Peyer's patch (tissue), 4 donors: ENCODE measurements around the gene SPEF1.

Experiments
- CTCF ChIP-seq, 6 experiments: fragments of 450-650 bp in 4 of 6; fragments of 200-600 bp in 2 of 6; sonication (generic) in 1 of 6; IDR thresholded peaks; one replicate each; pipeline ENCODE4 v1.5.1; 2017 to 2019; ENCODE audit warnings: antibody characterized with exemption in 6 of 6, mild to moderate bottlenecking in 3 of 6, moderate library complexity in 1 of 6
- POLR2A ChIP-seq, 2 donors: fragments of 450-650 bp; IDR thresholded peaks; one replicate each; pipeline ENCODE4 v1.5.1; 2017; ENCODE audit warnings: antibody characterized with exemption in 2 of 2, mild to moderate bottlenecking in 2 of 2, moderate library complexity in 2 of 2

GRCh38 chr20:3825526-3825925 is 44.3 kb upstream of the SPEF1 start:
- TF ChIP-seq CTCF (IDR thresholded peaks at IDR 0.05) (no peak), POLR2A (IDR thresholded peaks at IDR 0.05) (no peak)
